Measurements from ENCODE around the gene MAP3K2. TPM values are rescaled to one million over a fixed set of nuclear protein-coding genes. Genes with fewer than 3 reads are reported as not detected.

The MAP3K2 gene
- total RNA-seq (2013) = 76.6 TPM
- polyA plus RNA-seq = 10 to 100 TPM; 16.0 to 86.4 (median 66.3) TPM
- 158 and 278 TPM in 2 replicates for polyA minus RNA-seq
- 191 to 1,768 (median 1,391) reads per million in 11 experiments for total RNA-seq

DNA sequence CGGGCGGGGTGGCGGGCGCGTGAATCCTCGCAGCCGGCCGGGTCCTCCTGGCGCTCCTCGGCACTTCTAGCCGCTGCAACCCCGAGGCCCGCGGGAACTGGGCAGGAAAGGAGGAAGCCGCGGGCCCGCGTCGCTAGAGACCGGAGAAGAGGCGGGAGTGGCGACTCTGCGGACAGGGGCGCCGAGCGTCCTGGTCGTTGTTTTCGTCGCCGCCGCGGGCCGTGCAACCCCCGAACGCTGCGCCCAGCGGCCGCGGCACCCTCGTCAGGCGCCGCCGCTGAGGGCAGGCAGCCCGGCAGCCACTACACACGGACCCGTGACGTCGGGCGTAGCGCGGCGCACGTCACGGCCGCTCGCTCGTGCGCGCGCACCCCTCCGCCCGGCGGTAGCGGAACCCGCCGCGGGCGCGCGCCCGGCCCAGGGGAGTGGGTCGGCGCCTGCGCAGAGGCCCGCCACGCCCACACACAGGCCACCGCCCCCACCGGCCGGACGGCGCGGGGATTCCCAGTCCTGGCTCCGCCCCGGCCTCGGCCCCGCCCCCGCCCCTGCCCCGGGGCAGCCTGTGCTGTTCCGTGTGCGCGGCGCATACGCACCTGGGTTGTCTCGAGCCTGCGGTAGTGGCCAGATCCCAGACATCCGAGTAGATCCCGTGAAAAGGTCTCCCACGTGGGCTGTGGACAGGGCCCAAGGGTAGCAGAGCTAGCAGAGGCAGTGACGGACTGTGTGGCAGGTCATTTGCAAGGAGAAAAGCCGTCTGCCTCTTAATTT lies at the start of gene MAP3K2:
Gene MAP3K2 (minus strand): TSS at position 321 of the 768 bp plus-strand sequence. CDS start 44,846 bp downstream, outside the sequence.
- H3K4me1 ChIP-seq (ENCODE audit: control insufficient read depth in 1 of 2, insufficient read depth in 2 of 2, low read length in 2 of 2) = peaks cover 44 to 53% of the 10 kb centered on the region in 2 donors
- H3K4me1 Mint-ChIP-seq = peaks cover 55% of the 10 kb centered on the region
- peak within 1 kb of the TSS; percentile 90 to 94 for H3K4me3 Mint-ChIP-seq

More for the DNA sequence above, at the start of gene MAP3K2:
- no peak for TF ChIP-seq CTCF (IDR thresholded peaks at IDR 0.05)
- peaks cover 0 to 5% of the 10 kb centered on the region in 2 donors for H3K36me3 ChIP-seq (replicated peaks in 1 of 2; ENCODE audit: control insufficient read depth in 1 of 2, insufficient read depth in 2 of 2, low read length in 2 of 2)
- peak within 1 kb of the TSS; percentile 100 for H3K9ac ChIP-seq (ENCODE audit: insufficient read depth, low read length, poor library complexity, severe bottlenecking)
- peaks cover 11 to 20% of the 10 kb centered on the region in 2 donors for H3K36me3 Mint-ChIP-seq
- DNase-seq = peak; percentile 89 to 94 (median 94)
- peaks cover 41% of the 10 kb centered on the region for H3K79me2 ChIP-seq (ENCODE audit: insufficient read depth, low read length)
- H3K27me3 Mint-ChIP-seq (ENCODE audit: low read depth in 3 of 3) = peaks cover 0 to 2% (median 0%) of the 10 kb centered on the region in 3 donors
- H3K4me2 ChIP-seq (replicated peaks; ENCODE audit: extremely low read depth, low read length, poor library complexity, severe bottlenecking) = peak within 1 kb of the TSS; percentile 82
- intact Hi-C loops (cut with micrococcal nuclease) = loop anchor here (1.0 to 2.0 kb wide), 3 partner anchors 17 to 24 kb away; no protein-coding TSS in a partner anchor
- WGBS (ENCODE audit: insufficient coverage) = under 1% methylated on average over 99 of the region's 100 CpGs
- H3K9me3 Mint-ChIP-seq = peaks cover 0 to 1% (median 0%) of the 10 kb centered on the region in 7 donors
- H2AFZ ChIP-seq (ENCODE audit: insufficient read depth, low read depth, low read length, poor library complexity, severe bottlenecking) = peak within 1 kb of the TSS; percentile 7
- peak within 1 kb of the TSS; percentile 98 to 99 for H3K27ac ChIP-seq (ENCODE audit: low read depth in 1 of 2, low read length in 2 of 2)
- H3K27ac Mint-ChIP-seq = peak within 1 kb of the TSS; percentile 98 to 100 (median 99)
- H3K4me3 ChIP-seq (replicated peaks in 1 of 3; ENCODE audit: low read depth in 2 of 3, low read length in 3 of 3) = peak within 1 kb of the TSS; percentile 53 to 97 (median 87)
- H4K20me1 ChIP-seq (ENCODE audit: insufficient read depth, low read length) = peaks cover 31% of the 10 kb centered on the region
- H3K27me3 ChIP-seq (ENCODE audit: control insufficient read depth in 2 of 2, insufficient read depth in 2 of 2, low read length in 2 of 2) = no peaks in the 10 kb centered on the region
- no peaks in the 10 kb centered on the region for H3K9me3 ChIP-seq (replicated peaks in 1 of 2; ENCODE audit: control insufficient read depth in 1 of 2, insufficient read depth in 1 of 2, low read length in 2 of 2)

Measured in CD14-positive monocyte (primary cell).